C4-2B (cell line): ENCODE results near the gene DPEP3.
A peak's percentile ranks its signal among the peaks of the same experiment; 100 is the strongest.

Experiments
- H3K27ac ChIP-seq: fragments of 450-650 bp; 2 replicates; pipeline ENCODE4 v1.5.1; 2017
- ZFX ChIP-seq: fragments of 450-650 bp; IDR thresholded peaks from 2 replicates; pipeline ENCODE4 v1.6.1; 2017
- TF ChIP-seq, protein P1 (sequence below): fragments of 450-650 bp; conservative IDR thresholded peaks from 2 replicates; pipeline ENCODE4 v1.5.1; 2017; ENCODE audit warnings: mild to moderate bottlenecking

DPEP3 gene

DNA sequence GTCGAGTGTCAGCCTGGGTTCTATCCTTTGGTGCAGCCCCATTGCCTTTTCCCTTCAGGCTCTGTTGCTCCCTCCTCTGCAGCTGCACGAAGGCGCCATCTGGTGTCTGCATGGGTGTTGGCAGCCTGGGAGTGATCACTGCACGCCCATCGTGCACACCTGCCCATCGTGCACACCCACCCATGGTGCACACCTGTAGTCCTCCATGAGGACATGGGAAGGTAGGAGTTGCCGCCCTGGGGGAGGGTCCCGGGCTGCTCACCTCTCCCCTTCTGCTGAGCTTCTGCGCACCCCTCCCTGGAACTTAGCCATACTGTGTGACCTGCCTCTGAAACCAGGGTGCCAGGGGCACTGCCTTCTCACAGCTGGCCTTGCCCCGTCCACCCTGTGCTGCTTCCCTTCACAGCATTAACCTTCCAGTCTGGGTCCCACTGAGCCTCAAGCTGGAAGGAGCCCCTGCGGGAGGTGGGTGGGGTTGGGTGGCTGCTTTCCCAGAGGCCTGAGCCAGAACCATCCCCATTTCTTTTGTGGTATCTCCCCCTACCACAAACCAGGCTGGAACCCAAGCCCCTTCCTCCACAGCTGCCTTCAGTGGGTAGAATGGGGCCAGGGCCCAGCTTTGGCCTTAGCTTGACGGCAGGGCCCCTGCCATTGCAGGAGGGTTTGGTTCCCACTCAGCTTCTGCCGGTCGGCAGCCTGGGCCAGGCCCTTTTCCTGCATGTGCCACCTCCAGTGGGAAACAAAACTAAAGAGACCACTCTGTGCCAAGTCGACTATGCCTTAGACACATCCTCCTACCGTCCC lies 51.5 kb downstream of the DPEP3 start:
- TF ChIP-seq, protein P1, sequence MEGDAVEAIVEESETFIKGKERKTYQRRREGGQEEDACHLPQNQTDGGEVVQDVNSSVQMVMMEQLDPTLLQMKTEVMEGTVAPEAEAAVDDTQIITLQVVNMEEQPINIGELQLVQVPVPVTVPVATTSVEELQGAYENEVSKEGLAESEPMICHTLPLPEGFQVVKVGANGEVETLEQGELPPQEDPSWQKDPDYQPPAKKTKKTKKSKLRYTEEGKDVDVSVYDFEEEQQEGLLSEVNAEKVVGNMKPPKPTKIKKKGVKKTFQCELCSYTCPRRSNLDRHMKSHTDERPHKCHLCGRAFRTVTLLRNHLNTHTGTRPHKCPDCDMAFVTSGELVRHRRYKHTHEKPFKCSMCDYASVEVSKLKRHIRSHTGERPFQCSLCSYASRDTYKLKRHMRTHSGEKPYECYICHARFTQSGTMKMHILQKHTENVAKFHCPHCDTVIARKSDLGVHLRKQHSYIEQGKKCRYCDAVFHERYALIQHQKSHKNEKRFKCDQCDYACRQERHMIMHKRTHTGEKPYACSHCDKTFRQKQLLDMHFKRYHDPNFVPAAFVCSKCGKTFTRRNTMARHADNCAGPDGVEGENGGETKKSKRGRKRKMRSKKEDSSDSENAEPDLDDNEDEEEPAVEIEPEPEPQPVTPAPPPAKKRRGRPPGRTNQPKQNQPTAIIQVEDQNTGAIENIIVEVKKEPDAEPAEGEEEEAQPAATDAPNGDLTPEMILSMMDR: peak; percentile 94
- no peak for TF ChIP-seq ZFX
- peak overlapping the region; percentile 97; the same call in 1 of the 2 replicates for H3K27ac ChIP-seq

DNA sequence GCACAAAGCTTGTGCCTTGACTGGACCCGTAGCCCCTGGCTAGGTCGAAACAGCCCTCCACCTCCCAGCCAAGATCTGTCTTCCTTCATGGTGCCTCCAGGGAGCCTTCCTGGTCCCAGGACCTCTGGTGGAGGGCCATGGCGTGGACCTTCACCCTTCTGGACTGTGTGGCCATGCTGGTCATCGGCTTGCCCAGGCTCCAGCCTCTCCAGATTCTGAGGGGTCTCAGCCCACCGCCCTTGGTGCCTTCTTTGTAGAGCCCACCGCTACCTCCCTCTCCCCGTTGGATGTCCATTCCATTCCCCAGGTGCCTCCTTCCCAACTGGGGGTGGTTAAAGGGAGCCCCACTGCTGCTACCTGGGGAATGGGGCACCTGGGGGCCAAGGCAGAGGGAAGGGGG lies 52.2 kb downstream of the DPEP3 start:
- peak overlapping the region; percentile 97 for H3K27ac ChIP-seq
- no peak for TF ChIP-seq ZFX
- TF ChIP-seq, protein P1: no peak

DNA sequence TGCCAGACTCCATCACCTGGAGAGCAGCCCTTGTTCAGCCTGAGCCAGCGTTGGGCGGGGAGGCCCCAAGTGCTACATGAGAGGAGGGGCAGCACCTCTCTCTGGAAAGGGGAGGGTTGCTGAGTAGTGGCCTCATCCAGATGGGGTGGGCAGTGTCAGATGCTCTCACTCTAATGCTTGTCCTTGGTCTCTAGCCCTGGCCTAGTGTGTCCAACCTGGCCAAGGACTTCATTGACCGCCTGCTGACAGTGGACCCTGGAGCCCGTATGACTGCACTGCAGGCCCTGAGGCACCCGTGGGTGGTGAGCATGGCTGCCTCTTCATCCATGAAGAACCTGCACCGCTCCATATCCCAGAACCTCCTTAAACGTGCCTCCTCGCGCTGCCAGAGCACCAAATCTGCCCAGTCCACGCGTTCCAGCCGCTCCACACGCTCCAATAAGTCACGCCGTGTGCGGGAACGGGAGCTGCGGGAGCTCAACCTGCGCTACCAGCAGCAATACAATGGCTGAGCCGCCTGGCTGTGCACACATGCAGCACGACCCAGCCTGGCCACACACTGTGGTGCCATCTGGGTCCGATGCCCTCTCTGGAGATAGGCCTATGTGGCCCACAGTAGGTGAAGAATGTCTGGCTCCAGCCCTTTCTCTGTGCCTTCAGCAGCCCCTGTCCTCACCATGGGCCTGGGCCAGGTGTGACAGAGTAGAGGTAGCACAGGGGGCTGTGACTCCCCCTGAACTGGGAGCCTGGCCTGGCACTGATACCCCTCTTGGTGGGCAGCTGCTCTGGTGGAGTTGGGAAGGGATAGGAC lies 53.0 kb downstream of the DPEP3 start:
- H3K27ac ChIP-seq: peak overlapping the region; percentile 97
- TF ChIP-seq ZFX: no peak
- TF ChIP-seq, protein P1: no peak

- H3K27ac ChIP-seq: peak overlapping the region; percentile 97
These were observed 54.0 kb downstream of the DPEP3 start for GRCh38 chr16:67926181-67926750.

More at GRCh38 chr16:67926181-67926750, 54.0 kb downstream of the DPEP3 start:
- TF ChIP-seq ZFX: no peak
- TF ChIP-seq, protein P1: no peak; the same call in 1 of the 2 replicates
